HG03175 (cell line): ENCODE data around the gene SLC45A3.
"Not testable (repeated sequence)": the region's sequence is repeated elsewhere in the genome, so short reads cannot be mapped to it uniquely, and the experiment has no call there.

Experiments used
- ATAC-seq: cut with Tn5 transposase; IDR thresholded peaks from one replicate; pipeline ENCODE4 v1.9.1; 2021; ENCODE audit warnings: mild to moderate bottlenecking, moderate library complexity; ENCODE audit not compliant: unreplicated experiment

The SLC45A3 gene

GRCh38 chr1:205680073-205680851 lies at the start of gene SLC45A3:
Gene SLC45A3 (minus strand): TSS chr1:205680509. CDS start chr1:205664656, 15,853 bp downstream.
- ATAC-seq: peak; percentile 47

- ATAC-seq: no peak
Observed at GRCh38 chr1:205726619-205727125, 46.4 kb upstream of the SLC45A3 start.

- ATAC-seq: no peak
Observed at GRCh38 chr1:205725514-205725913, 45.2 kb upstream of the SLC45A3 start.

- not testable (repeated sequence) for ATAC-seq
Observed at GRCh38 chr1:205720740-205721139, 40.4 kb upstream of the SLC45A3 start.

GRCh38 chr1:205719762-205720161 lies 39.5 kb upstream of the SLC45A3 start:
- no peak for ATAC-seq

- ATAC-seq: no peak
Observed at GRCh38 chr1:205719015-205719414, 38.7 kb upstream of the SLC45A3 start.

- ATAC-seq: no peak
Observed at GRCh38 chr1:205716371-205717132, 36.2 kb upstream of the SLC45A3 start.

- ATAC-seq: no peak
Observed at GRCh38 chr1:205715628-205716027, 35.3 kb upstream of the SLC45A3 start.

- no peak for ATAC-seq
Observed at GRCh38 chr1:205714906-205715246, 34.6 kb upstream of the SLC45A3 start.

GRCh38 chr1:205714190-205714905 lies 34.0 kb upstream of the SLC45A3 start:
- no peak for ATAC-seq

- no peak for ATAC-seq
Observed at GRCh38 chr1:205711105-205712048, 31.1 kb upstream of the SLC45A3 start.

- ATAC-seq: no peak
Observed at GRCh38 chr1:205710201-205711062, 30.1 kb upstream of the SLC45A3 start.

GRCh38 chr1:205709640-205710039 lies 29.3 kb upstream of the SLC45A3 start:
- ATAC-seq: no peak

GRCh38 chr1:205709059-205709398 lies 28.7 kb upstream of the SLC45A3 start:
- no peak for ATAC-seq

GRCh38 chr1:205706601-205707502 lies 26.5 kb upstream of the SLC45A3 start:
- ATAC-seq: no peak

GRCh38 chr1:205704903-205705302 lies 24.6 kb upstream of the SLC45A3 start:
- ATAC-seq: no peak

- no peak for ATAC-seq
Observed at GRCh38 chr1:205703072-205703471, 22.8 kb upstream of the SLC45A3 start.

- no peak for ATAC-seq
Observed at GRCh38 chr1:205701891-205702290, 21.6 kb upstream of the SLC45A3 start.
